ENCODE results near the gene SLC25A45. TPM values are rescaled to one million over a fixed set of nuclear protein-coding genes. Genes with fewer than 3 reads are reported as not detected.

Gene SLC25A45
- total RNA-seq, 1 experiment from 2014 or later: 1.1 TPM

- no peaks in the 10 kb centered on the region for H3K9me3 Mint-ChIP-seq
- DNase-seq: no peak
- no peak overlapping the region for H3K18ac ChIP-seq (ENCODE audit: insufficient read length, low read depth, low read length)
- H2BK5ac ChIP-seq (ENCODE audit: insufficient read length, low read length): no peak overlapping the region
- H2BK12ac ChIP-seq (ENCODE audit: insufficient read length, low read depth, low read length): no peak overlapping the region
- no peak overlapping the region for H3K23ac ChIP-seq (ENCODE audit: insufficient read length, low read depth, low read length)
- H4K8ac ChIP-seq (replicated peaks; ENCODE audit: insufficient read length, low read depth, low read length): no peak overlapping the region
- H3K27me3 Mint-ChIP-seq (ENCODE audit: low read depth): peaks cover 4% of the 10 kb centered on the region
- H3T11ph ChIP-seq (ENCODE audit: low read length): no peak overlapping the region
- no peaks in the 10 kb centered on the region for H3K4me1 ChIP-seq (ENCODE audit: insufficient read depth, low read length)
- H4K91ac ChIP-seq (ENCODE audit: insufficient read length, low read depth, low read length): no peak overlapping the region
- H3K27ac ChIP-seq (ENCODE audit: insufficient read length, low read depth, low read length): no peak overlapping the region
- H2BK20ac ChIP-seq (ENCODE audit: low read depth, low read length, poor library complexity, severe bottlenecking): no peak overlapping the region
- H4K5ac ChIP-seq (ENCODE audit: insufficient read length, low read depth, low read length): no peak overlapping the region
- peaks cover 6 to 7% of the 10 kb centered on the region in 2 experiments for H3K4me1 Mint-ChIP-seq
- WGBS (ENCODE audit: extremely low coverage, insufficient read length, low lambda C conversion rate): no CpG with 5 or more reads among the region's 29 CpGs
- no peak overlapping the region for H3K9ac ChIP-seq (ENCODE audit: extremely low read depth, insufficient read length, low read length)
- no peak for TF ChIP-seq CTCF (conservative IDR thresholded peaks at IDR 0.05)
- no peak overlapping the region for H3K4me2 ChIP-seq (ENCODE audit: insufficient read depth, insufficient read length, low read length)
- H3K23me2 ChIP-seq (ENCODE audit: insufficient read length, low read depth, low read length, poor library complexity, severe bottlenecking): no peaks in the 10 kb centered on the region
- no peaks in the 10 kb centered on the region for H3K9me3 ChIP-seq (ENCODE audit: control insufficient read depth, low read depth, low read length)
- no peak overlapping the region for H2AK5ac ChIP-seq (ENCODE audit: insufficient read length, low read length)
- H3K14ac ChIP-seq (ENCODE audit: insufficient read depth, low read length): no peak overlapping the region
- no peak overlapping the region for H2BK15ac ChIP-seq (ENCODE audit: low read depth, low read length)
- peaks cover 3 to 30% (median 4%) of the 10 kb centered on the region in 3 experiments; a peak in 5 of 7 replicates for H3K36me3 Mint-ChIP-seq (ENCODE audit: insufficient read depth in 1 of 3, low read depth in 3 of 3)
- H2BK120ac ChIP-seq (ENCODE audit: low read depth, low read length, poor library complexity, severe bottlenecking): no peak overlapping the region
- no peak overlapping the region for H3K4ac ChIP-seq (ENCODE audit: low read depth, low read length)
- H3K27ac Mint-ChIP-seq: no peak overlapping the region; a peak in 1 of 7 replicates
- no peaks in the 10 kb centered on the region for H3K79me1 ChIP-seq (ENCODE audit: insufficient read depth, low read depth, low read length, poor library complexity, severe bottlenecking)
- no peak overlapping the region for H3K4me3 Mint-ChIP-seq
- H3K56ac ChIP-seq (ENCODE audit: insufficient read length, low read depth, low read length): no peak overlapping the region
- H2AFZ ChIP-seq (ENCODE audit: low read length): no peak overlapping the region
- H3K27me3 ChIP-seq (ENCODE audit: insufficient read depth, low read length): no peaks in the 10 kb centered on the region
- H4K20me1 ChIP-seq (ENCODE audit: control insufficient read depth, insufficient read depth, insufficient read length): no peaks in the 10 kb centered on the region
- H3K79me2 ChIP-seq (ENCODE audit: insufficient read depth, low read length): no peaks in the 10 kb centered on the region
These were observed 28.7 kb upstream of the SLC25A45 start for GRCh38 chr11:65410936-65411680.

Measured in H9 (cell line).